Measurements from ENCODE around the gene KRT35.

Gene KRT35

GRCh38 chr17:41481036-41481435, at the start of gene KRT35:
Gene KRT35 (minus strand): TSS chr17:41481151. CDS start chr17:41481097, 54 bp downstream.
- Mint-ChIP-seq H3K9me3 (ENCODE audit: low read depth) (no peaks in the 10 kb centered on the region), H3K27ac (no peak within 1 kb of the TSS), H3K36me3 (no peaks in the 10 kb centered on the region), H3K4me1 (ENCODE audit: low read depth) (no peaks in the 10 kb centered on the region), H3K4me3 (no peak within 1 kb of the TSS), H3K27me3 (peaks cover 2% of the 10 kb centered on the region)

GRCh38 chr17:41530062-41531048, 49.4 kb upstream of the KRT35 start:
- Mint-ChIP-seq H3K9me3 (ENCODE audit: low read depth) (no peaks in the 10 kb centered on the region), H3K36me3 (no peaks in the 10 kb centered on the region), H3K4me1 (ENCODE audit: low read depth) (peaks cover 14% of the 10 kb centered on the region), H3K27me3 (peaks cover 31% of the 10 kb centered on the region), H3K4me3 (no peak overlapping the region), H3K27ac (no peak overlapping the region)

- no peaks in the 10 kb centered on the region for H3K9me3 Mint-ChIP-seq (ENCODE audit: low read depth)
- no peaks in the 10 kb centered on the region for H3K36me3 Mint-ChIP-seq
- H3K27ac Mint-ChIP-seq = no peak overlapping the region
- peaks cover 14% of the 10 kb centered on the region for H3K4me1 Mint-ChIP-seq (ENCODE audit: low read depth)
- peaks cover 27% of the 10 kb centered on the region for H3K27me3 Mint-ChIP-seq
- peak overlapping the region; percentile 78 for H3K4me3 Mint-ChIP-seq
Measured at GRCh38 chr17:41529491-41529915, 48.6 kb upstream of the KRT35 start.

GRCh38 chr17:41528959-41529353, 48.0 kb upstream of the KRT35 start:
- Mint-ChIP-seq H3K36me3 (no peaks in the 10 kb centered on the region), H3K27me3 (peaks cover 27% of the 10 kb centered on the region), H3K4me3 (peak overlapping the region; percentile 78), H3K27ac (no peak overlapping the region), H3K9me3 (ENCODE audit: low read depth) (no peaks in the 10 kb centered on the region), H3K4me1 (ENCODE audit: low read depth) (peaks cover 14% of the 10 kb centered on the region)

- Mint-ChIP-seq H3K4me1 (ENCODE audit: low read depth) (peaks cover 14% of the 10 kb centered on the region), H3K4me3 (peak overlapping the region; percentile 53), H3K27ac (no peak overlapping the region), H3K9me3 (ENCODE audit: low read depth) (no peaks in the 10 kb centered on the region), H3K27me3 (peaks cover 21% of the 10 kb centered on the region), H3K36me3 (no peaks in the 10 kb centered on the region)
Measured at GRCh38 chr17:41527063-41528023, 46.4 kb upstream of the KRT35 start.

- Mint-ChIP-seq H3K9me3 (ENCODE audit: low read depth) (no peaks in the 10 kb centered on the region), H3K4me3 (no peak overlapping the region), H3K4me1 (ENCODE audit: low read depth) (peaks cover 13% of the 10 kb centered on the region), H3K27ac (no peak overlapping the region), H3K27me3 (peaks cover 14% of the 10 kb centered on the region), H3K36me3 (no peaks in the 10 kb centered on the region)
Measured at GRCh38 chr17:41524261-41524660, 43.3 kb upstream of the KRT35 start.

GRCh38 chr17:41523787-41524186, 42.8 kb upstream of the KRT35 start:
- Mint-ChIP-seq H3K27ac (no peak overlapping the region), H3K9me3 (ENCODE audit: low read depth) (no peaks in the 10 kb centered on the region), H3K27me3 (peaks cover 10% of the 10 kb centered on the region), H3K36me3 (no peaks in the 10 kb centered on the region), H3K4me3 (no peak overlapping the region), H3K4me1 (ENCODE audit: low read depth) (peaks cover 8% of the 10 kb centered on the region)

- H3K36me3 Mint-ChIP-seq = no peaks in the 10 kb centered on the region
- no peak overlapping the region for H3K4me3 Mint-ChIP-seq
- no peaks in the 10 kb centered on the region for H3K9me3 Mint-ChIP-seq (ENCODE audit: low read depth)
- H3K4me1 Mint-ChIP-seq (ENCODE audit: low read depth) = peaks cover 5% of the 10 kb centered on the region
- peaks cover 7% of the 10 kb centered on the region for H3K27me3 Mint-ChIP-seq
- no peak overlapping the region for H3K27ac Mint-ChIP-seq
Measured at GRCh38 chr17:41523225-41523593, 42.3 kb upstream of the KRT35 start.

- peaks cover 5% of the 10 kb centered on the region for H3K4me1 Mint-ChIP-seq (ENCODE audit: low read depth)
- no peaks in the 10 kb centered on the region for H3K9me3 Mint-ChIP-seq (ENCODE audit: low read depth)
- no peaks in the 10 kb centered on the region for H3K36me3 Mint-ChIP-seq
- H3K27me3 Mint-ChIP-seq = peaks cover 7% of the 10 kb centered on the region
- H3K27ac Mint-ChIP-seq = no peak overlapping the region
- no peak overlapping the region for H3K4me3 Mint-ChIP-seq
Measured at GRCh38 chr17:41522301-41523224, 41.6 kb upstream of the KRT35 start.

- no peak overlapping the region for H3K4me3 Mint-ChIP-seq
- H3K4me1 Mint-ChIP-seq (ENCODE audit: low read depth) = no peaks in the 10 kb centered on the region
- H3K9me3 Mint-ChIP-seq (ENCODE audit: low read depth) = no peaks in the 10 kb centered on the region
- no peaks in the 10 kb centered on the region for H3K36me3 Mint-ChIP-seq
- no peak overlapping the region for H3K27ac Mint-ChIP-seq
- peaks cover 3% of the 10 kb centered on the region for H3K27me3 Mint-ChIP-seq
Measured at GRCh38 chr17:41521574-41522261, 40.8 kb upstream of the KRT35 start.

- no peaks in the 10 kb centered on the region for H3K9me3 Mint-ChIP-seq (ENCODE audit: low read depth)
- no peak overlapping the region for H3K4me3 Mint-ChIP-seq
- no peak overlapping the region for H3K27ac Mint-ChIP-seq
- no peaks in the 10 kb centered on the region for H3K36me3 Mint-ChIP-seq
- H3K4me1 Mint-ChIP-seq (ENCODE audit: low read depth) = no peaks in the 10 kb centered on the region
- H3K27me3 Mint-ChIP-seq = peaks cover 3% of the 10 kb centered on the region
Measured at GRCh38 chr17:41520821-41521521, 40.0 kb upstream of the KRT35 start.

- Mint-ChIP-seq H3K36me3 (no peaks in the 10 kb centered on the region), H3K4me1 (ENCODE audit: low read depth) (no peaks in the 10 kb centered on the region), H3K27ac (no peak overlapping the region)
Measured at GRCh38 chr17:41519501-41520224, 38.7 kb upstream of the KRT35 start.

More at GRCh38 chr17:41519501-41520224, 38.7 kb upstream of the KRT35 start:
- H3K27me3 Mint-ChIP-seq = no peaks in the 10 kb centered on the region
- no peaks in the 10 kb centered on the region for H3K9me3 Mint-ChIP-seq (ENCODE audit: low read depth)
- H3K4me3 Mint-ChIP-seq = no peak overlapping the region
